ENCODE data around the gene GPATCH4. TPM values are rescaled to one million over a fixed set of nuclear protein-coding genes. Genes with fewer than 3 reads are reported as not detected.

The GPATCH4 gene
- total and polyA plus RNA-seq, 2 of the 4 experiments (the other 2 are of a cell fraction) = 32.6 to 41.8 TPM

GRCh38 chr1:156551869-156552268 lies 49.4 kb downstream of the GPATCH4 start:
- DNase-seq (peak; percentile 19), ATAC-seq (ENCODE audit: low read depth) (no peak)
- CTCF ChIA-PET = no interaction called here

More at GRCh38 chr1:156551869-156552268, 49.4 kb downstream of the GPATCH4 start:
- in situ Hi-C loops (cut with MboI; ENCODE audit: low sequenced_read_pairs) (no loop called here), dilution Hi-C loops (cut with HindIII; ENCODE audit: low sequenced_read_pairs, unreplicated experiment) (no loop called here), intact Hi-C loops (cut with micrococcal nuclease) (no loop called here)
- no peak overlapping the region for H3K9ac ChIP-seq (ENCODE audit: low read depth, low read length)
- no peak overlapping the region for H2BK15ac ChIP-seq (ENCODE audit: low read depth, low read length)
- no peaks in the 10 kb centered on the region for H3K27me3 ChIP-seq (ENCODE audit: control insufficient read depth, insufficient read depth, low read length)
- H3K36me3 ChIP-seq (ENCODE audit: control insufficient read depth, insufficient read depth, low read length) = peaks cover 12% of the 10 kb centered on the region
- H4K91ac ChIP-seq (ENCODE audit: insufficient read depth, low read depth, low read length) = no peak overlapping the region
- POLR2A ChIA-PET (ENCODE audit: unreplicated experiment) = no interaction called here
- H4K8ac ChIP-seq (ENCODE audit: low read depth in 2 of 2, low read length in 2 of 2) = no peak overlapping the region
- WGBS, 2 experiments (ENCODE audit: extremely low coverage in 2 of 2, insufficient read length in 1 of 2) = 90% methylated on average over 2 of the region's 6 CpGs; no CpG with 5 or more reads in 1 of the 2 experiments
- no peak overlapping the region for H3K4ac ChIP-seq (ENCODE audit: low read depth, low read length)
- H3K4me3 ChIP-seq (ENCODE audit: insufficient read depth, low read depth, low read length) = no peak overlapping the region
- H2BK20ac ChIP-seq (ENCODE audit: low read depth, low read length) = no peak overlapping the region
- no peaks in the 10 kb centered on the region for H3K9me3 ChIP-seq (ENCODE audit: control insufficient read depth, insufficient read depth, low read length)
- H3K4me1 ChIP-seq (ENCODE audit: control insufficient read depth, insufficient read depth, low read length) = no peaks in the 10 kb centered on the region
- H2AK9ac ChIP-seq (replicated peaks; ENCODE audit: low read depth, low read length, poor library complexity) = no peak overlapping the region
- peak overlapping the region; percentile 63 for H3K14ac ChIP-seq (replicated peaks; ENCODE audit: low read depth, low read length)
- no peak overlapping the region for H2BK120ac ChIP-seq (ENCODE audit: low read depth, low read length)
- no peak overlapping the region for H2BK5ac ChIP-seq (ENCODE audit: low read depth, low read length, poor library complexity, severe bottlenecking)
- H3K56ac ChIP-seq (ENCODE audit: extremely low read depth, insufficient read depth, low read length) = no peak overlapping the region
- no peak overlapping the region for H2AFZ ChIP-seq (replicated peaks; ENCODE audit: low read length, poor library complexity)
- peaks cover 0 to 22% of the 10 kb centered on the region in 2 experiments; a peak in 3 of 4 replicates for H3K79me1 ChIP-seq (ENCODE audit: low read depth in 1 of 2, low read length in 2 of 2)
- H2AK5ac ChIP-seq (ENCODE audit: low read depth, low read length) = 0 out of 2 replicates have a peak overlapping the region, but pooled peaks have one; percentile 46
- no peak overlapping the region for H3K18ac ChIP-seq (ENCODE audit: low read depth, low read length)
- TF ChIP-seq MAZ (IDR thresholded peaks at IDR 0.05; ENCODE audit: borderline replicate concordance, low read depth, low read length) = no peak
- no peak for TF ChIP-seq RCOR1 (IDR thresholded peaks at IDR 0.05; ENCODE audit: insufficient replicate concordance, low read length)
- peak; percentile 75 for TF ChIP-seq CEBPB (IDR thresholded peaks at IDR 0.05; ENCODE audit: low read depth, low read length)
- 0 out of 2 replicates have a peak, but pooled peaks have one; percentile 27 for TF ChIP-seq FOS (IDR thresholded peaks at IDR 0.05; ENCODE audit: low read depth, low read length)
- no peak for TF ChIP-seq RFX5 (IDR thresholded peaks at IDR 0.05; ENCODE audit: low read depth, low read length)
- H4K20me1 ChIP-seq (ENCODE audit: insufficient read depth, low read length) = no peaks in the 10 kb centered on the region
- H3K23ac ChIP-seq (ENCODE audit: low read depth, low read length) = no peak overlapping the region
- no TSS peak for BruUV-seq (replicated peaks)
- no peak overlapping the region for H3K27ac ChIP-seq (ENCODE audit: insufficient read depth, low read length)
- no peak overlapping the region for H4K5ac ChIP-seq (ENCODE audit: low read depth, low read length)
- no peak overlapping the region for H3K4me2 ChIP-seq (ENCODE audit: low read depth, low read length)
- H3K9me1 ChIP-seq (ENCODE audit: insufficient read depth, low read length) = peaks cover 13% of the 10 kb centered on the region

All from IMR-90 (cell line).